HG03565 (cell line): Measurements from ENCODE around the gene PIF1.
A peak's percentile ranks its signal among the peaks of the same experiment; 100 is the strongest.

Experiments used
- ATAC-seq: cut with Tn5 transposase; IDR thresholded peaks from one replicate; pipeline ENCODE4 v1.9.1; 2021; ENCODE audit warnings: mild to moderate bottlenecking, moderate library complexity; ENCODE audit not compliant: unreplicated experiment

PIF1 gene, protein sequence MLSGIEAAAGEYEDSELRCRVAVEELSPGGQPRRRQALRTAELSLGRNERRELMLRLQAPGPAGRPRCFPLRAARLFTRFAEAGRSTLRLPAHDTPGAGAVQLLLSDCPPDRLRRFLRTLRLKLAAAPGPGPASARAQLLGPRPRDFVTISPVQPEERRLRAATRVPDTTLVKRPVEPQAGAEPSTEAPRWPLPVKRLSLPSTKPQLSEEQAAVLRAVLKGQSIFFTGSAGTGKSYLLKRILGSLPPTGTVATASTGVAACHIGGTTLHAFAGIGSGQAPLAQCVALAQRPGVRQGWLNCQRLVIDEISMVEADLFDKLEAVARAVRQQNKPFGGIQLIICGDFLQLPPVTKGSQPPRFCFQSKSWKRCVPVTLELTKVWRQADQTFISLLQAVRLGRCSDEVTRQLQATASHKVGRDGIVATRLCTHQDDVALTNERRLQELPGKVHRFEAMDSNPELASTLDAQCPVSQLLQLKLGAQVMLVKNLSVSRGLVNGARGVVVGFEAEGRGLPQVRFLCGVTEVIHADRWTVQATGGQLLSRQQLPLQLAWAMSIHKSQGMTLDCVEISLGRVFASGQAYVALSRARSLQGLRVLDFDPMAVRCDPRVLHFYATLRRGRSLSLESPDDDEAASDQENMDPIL

DNA sequence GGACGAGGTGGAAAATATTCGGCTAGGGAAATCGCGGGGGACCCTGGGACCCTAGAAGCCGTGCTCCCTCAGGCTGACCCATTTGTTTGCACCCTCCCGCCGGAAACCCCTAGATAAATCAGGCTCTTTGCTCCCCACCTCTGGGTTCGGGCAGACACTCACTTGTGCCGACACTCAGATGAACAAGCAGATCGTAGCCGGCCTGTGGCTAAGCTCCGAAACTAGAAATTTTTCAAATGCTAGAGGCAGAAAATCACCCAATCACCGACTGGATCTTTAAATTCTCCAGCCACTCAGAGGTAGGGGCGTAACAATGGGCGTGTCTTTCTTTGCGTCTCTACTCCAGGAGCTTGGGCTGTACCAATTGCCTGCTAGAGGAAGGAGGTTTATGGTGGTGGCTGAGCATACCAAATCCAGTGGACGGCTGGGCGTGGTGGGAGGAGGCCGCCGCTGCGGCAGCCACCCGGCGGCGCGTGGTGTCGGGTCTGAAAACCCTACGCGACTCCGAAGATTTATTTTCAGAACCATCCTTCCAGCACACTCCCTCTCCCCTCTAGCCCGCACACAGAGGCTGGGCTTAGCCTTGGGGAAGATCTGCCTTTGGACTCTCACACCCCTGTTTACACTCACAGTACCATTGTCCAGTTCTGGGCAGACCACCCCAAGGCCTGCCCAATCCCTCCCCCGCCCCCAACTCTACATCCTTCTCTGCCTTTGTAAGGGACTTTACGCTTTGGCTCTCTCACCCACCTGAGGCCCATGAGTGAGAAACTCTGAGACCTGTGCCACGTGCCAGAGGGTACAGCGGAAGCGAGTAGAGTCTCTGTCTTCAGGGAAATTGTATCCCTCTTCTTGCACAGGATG lies at the start of gene PIF1:
Gene PIF1 (minus strand): TSS at position 217 of the 864 bp plus-strand sequence. CDS start 1,312 bp downstream, outside the sequence.
- peak; percentile 78 for ATAC-seq

DNA sequence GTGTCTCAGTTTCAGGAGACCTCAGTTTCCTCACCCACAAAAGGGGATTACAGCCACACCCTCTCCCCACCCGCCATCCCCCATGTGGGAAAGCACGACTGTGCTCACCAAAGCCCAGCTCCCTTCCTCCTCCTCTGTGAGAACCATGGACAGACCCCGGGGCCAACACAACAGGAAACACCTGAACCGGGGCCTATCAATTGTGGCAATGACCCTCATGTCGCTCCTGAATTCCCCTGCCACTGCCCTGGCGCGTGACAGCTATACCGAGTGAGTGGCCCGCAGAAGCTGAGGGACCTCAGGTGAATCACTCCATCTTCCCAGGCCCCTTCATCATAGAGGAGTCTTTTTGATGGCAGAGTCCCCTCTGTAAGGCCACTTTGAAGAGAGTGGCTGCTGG lies 44.9 kb upstream of the PIF1 start:
- ATAC-seq: no peak

DNA sequence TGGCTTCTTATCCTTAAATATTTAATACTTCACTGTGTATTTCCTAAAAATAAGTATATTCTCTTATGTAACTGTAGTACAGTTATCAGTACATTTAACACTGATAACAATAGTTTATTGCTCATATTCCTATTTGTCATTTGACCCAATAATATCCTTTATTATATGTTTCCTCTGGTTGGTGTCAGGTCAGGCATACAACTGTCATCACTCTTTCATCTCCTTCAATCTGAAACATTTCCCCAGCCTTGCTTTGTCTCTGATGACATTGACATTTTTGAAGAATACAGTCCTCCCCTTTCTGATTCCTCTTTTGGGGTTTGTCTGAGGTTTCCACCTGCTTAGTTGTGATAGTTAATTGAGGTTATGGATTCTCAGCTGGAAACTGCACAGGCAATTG lies 44.1 kb upstream of the PIF1 start:
- no peak for ATAC-seq

DNA sequence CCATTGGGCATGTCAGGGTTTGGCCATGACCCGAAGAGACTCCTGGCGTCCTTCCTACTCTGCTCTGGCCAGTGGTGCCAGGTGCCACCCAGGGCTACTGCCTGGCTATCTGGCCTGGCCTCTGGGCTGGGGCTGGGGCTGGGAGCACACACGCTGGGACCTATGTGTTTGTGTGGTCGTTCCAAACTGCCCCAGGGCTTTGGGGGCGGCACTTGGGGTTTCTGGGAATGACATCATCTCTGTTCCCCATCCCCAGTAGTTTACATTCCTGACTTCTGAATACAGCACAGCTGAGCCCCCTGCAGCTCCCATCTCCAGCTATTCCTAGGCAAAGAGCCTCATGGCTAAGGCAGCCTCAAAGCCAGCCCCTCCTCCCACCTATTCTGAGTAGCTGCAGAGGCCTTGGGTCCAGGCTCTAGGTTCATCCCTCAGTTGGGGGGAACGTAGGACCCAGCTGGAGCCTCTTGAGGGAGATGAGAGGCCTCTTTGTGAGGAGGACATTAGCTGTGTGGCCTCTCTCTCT lies 40.6 kb upstream of the PIF1 start:
- ATAC-seq: no peak

DNA sequence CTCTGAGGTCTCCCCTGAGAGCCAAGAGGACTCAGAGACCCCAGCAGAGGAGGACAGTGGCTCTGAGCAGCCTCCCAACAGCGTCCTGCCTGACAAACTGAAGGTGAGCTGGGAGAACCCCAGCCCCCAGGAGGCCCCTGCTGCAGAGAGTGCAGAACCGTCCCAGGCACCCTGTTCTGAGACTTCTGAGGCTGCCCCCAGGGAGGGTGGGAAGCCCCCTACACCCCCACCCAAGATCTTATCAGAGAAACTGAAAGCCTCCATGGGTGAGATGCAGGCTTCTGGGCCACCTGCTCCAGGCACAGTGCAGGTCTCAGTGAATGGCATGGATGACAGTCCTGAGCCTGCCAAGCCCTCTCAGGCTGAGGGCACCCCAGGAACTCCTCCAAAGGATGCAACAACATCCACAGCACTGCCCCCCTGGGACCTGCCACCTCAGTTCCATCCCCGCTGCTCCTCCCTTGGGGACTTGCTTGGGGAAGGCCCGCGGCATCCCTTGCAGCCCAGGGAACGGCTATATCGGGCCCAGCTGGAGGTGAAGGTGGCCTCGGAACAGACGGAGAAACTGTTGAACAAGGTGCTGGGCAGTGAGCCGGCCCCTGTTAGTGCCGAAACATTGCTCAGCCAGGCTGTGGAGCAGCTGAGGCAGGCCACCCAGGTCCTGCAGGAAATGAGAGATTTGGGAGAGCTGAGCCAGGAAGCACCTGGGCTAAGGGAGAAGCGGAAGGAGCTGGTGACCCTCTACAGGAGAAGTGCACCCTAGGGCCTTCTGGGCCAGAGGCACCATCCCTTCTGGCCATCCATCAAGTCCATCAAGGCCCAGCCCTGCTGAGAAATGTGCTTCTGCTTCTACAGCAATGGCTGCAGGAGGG lies 39.9 kb upstream of the PIF1 start:
- no peak for ATAC-seq

DNA sequence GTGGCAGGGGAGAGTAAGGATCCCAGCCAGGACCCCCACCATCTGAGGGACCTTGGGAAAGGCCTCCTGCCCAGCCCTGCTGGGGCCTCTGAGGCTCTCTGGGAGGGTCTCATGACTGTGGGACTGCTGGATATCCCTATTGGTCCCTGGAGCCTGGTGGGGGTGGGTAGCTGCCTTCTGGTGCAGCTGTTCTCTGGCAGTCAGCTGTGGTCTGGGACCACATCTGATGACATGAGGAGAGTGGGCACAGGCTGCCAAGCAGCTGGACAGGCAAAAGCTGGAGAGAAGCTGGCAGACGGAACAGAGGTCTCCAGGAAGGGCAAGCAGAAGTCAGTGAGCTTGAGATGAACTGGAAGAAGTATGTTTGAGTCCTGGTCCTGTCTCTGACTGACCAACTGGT lies 38.6 kb upstream of the PIF1 start:
- no peak for ATAC-seq

DNA sequence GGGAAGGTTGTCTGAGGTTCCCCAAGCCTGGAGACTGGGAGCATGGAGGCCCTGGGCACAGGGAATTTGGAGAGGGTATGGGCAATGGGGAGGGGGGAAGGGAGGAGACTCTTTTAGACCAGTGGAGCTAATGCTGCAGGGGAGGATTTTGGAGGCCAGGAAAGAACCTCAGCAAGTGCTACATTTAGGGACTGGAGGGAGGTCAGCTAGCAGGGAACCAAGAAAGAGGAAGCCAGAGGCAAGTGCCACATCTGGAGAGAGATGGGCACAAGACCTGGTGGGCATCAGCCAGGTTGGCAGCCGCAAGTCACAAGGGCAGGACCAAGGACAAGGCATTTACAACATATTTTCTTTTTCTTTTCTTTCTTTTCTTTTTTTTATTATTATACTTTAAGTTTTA lies 37.0 kb upstream of the PIF1 start:
- no peak for ATAC-seq

DNA sequence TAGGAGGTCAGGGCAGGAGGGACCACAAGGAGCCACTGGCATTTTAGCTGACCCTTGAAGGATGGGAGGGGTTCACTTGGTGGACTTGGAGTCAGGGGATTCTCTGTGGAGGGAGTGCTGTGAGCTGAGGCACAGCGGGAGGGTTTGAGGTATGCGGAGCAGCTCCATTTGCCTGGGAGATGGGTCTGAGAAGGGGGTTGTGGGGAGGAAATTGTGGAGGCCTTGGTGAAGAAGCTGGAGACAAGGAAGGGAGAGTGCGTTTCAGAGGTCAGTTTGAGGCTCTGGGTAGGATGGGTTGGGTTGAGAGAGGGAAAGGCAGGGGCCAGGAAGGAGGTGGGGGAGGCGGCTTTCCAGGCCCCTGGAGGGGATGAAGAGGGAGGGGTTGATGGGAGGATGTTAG lies 36.5 kb upstream of the PIF1 start:
- ATAC-seq: no peak

DNA sequence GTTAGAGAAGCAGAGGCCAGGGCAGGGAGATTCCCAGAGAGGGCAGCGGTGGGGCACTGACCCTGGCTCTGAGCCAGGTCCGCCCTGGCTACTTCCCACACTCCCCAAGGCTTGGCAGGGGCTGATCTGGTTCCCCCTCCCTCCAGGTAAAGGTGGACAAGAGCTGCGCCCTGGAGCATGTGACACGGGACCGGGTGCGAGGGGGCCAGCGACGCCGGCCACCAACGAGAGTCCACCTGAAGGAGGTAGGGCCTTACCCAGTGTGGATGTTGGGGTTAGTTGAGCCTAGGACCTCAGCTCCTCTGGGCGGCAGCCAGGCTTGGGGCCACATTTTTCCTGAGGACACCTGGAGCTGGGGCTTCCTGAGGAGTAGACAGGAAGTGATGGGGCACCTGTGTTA lies 35.9 kb upstream of the PIF1 start:
- ATAC-seq: no peak

DNA sequence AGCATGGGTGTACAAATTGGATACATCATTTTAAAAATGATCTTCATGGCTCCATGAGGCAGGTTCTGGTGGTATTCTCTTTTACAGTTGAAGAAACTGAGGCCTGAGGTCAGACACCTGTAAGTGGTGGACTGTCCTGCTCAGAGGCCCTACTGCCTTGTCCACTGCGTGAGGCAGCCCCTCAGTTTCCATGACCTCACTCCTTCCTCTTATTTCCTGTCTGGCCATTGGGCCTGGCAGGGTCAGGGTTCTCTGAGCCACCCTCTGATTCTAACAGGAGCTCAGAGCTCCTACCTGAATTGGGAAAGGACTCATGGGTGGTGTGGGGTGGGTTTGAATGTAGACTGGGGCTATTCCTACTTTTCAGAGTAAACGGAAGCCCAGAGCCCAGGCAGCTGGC lies 33.8 kb upstream of the PIF1 start:
- ATAC-seq: no peak

DNA sequence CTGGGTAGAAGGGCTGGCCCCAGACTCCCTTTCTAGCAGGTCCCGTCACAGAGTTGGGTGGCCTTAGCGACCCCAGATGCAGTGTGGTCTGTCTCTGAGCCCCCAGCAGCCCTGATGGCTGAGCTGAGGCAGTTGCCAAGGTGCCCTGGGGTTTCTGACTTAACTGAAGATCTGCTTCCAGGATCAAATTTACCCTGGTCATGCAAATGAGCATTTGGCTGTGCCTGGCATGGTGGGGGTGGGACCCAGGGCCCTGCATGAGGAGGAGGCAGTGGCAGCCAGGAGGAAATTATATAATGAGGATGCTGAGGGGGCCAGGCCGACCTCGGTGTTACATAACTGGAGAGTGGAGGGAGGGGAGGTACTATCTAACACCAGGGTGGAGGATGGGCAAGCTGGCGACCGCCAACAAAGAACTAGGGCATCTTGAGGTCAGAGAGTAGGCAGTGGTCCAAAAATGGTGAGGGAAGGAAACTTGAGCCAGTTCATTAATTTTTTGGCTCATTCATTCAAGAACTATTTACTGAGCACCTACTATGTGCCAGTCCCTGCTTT lies 32.7 kb upstream of the PIF1 start:
- no peak for ATAC-seq

DNA sequence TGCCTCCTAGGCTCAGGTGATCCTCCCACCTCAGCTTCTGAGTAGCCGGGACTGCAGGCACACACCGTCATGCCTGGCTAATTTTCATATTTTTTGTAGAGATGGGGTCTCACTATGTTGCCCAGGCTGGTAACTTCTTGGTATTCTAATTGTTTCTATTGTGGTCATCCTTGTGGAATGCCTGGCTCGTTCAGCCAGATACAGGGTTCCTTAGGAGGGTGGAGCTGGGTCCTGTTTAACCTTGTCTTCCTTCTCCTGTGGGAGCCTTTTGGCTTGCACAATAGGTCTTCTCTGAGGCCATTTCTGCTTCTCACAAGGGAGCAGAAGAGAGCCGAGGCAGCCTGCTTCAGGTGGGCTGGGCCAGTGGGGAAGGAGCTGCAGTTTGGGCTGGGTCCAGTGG lies 32.0 kb upstream of the PIF1 start:
- no peak for ATAC-seq

DNA sequence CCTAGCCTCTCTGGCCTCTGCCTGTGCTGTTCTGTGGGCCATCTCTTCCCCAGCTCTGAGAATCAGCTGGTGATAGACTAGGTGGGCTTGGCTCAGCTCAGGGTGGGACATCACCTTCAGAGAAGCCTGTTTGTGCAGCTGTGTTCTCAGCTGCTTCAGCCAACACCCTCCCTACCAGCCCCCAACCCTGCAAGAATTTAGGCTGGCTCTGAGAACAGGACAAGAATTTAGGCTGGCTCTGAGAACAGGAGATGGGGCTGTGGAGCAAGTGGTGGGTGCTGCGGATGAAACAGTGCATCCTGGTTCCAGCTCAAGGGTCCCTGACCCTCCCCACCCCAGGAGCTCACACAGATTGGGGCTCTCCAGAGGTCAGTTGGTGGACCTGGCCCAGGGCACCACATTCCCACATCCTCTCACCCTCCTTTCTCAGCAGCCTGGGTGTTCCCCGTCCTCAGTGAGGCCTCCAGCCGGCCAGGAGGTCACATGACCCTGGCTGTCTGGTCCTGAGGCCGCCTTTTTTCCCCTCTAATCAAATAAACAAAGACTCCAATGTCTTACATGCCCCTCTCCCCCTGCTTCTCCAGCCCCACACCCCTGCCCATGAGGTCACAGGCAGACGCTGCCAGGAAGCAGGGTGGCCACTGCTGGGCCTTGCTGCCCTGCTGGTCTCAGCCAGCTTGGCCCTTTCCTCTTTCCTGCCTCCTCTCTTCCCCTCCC lies 31.1 kb upstream of the PIF1 start:
- no peak for ATAC-seq

DNA sequence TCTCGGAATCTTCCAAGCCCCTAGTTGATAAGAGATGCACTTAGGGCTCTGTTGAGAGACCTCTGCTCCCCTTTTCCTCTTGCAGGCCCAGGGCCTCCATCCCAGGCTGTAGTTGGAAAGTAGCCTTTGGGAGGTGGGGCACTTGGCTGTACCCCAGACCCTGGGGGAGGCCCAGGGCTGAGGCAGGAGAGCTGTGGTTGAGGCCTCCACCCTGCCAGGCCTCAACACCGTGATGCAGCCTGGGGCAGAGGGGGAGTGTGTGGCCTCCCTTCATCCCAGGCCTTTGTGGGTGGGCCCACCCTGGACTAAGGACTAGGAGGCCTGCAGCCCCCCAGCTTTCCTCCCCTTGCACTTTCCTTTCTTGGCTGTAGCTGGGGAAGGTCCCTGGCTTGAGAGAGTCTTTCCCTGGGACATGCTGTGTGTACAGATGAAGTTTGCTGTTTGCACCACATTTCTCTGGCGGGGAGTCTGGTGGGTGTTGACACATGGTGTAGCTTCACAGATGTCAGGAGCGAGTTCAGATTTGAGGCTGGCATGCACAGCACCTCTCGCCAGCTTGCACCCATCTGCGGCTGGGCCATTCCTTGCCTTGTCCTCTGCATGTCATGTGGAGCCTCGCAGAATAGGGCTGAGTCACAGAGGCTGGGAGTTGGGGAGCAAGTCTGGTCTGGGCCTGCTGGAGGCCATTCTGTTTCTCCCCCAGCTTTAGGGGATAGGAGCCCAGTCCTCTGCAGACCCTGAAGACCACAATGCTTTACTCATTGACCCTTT lies 29.9 kb upstream of the PIF1 start:
- ATAC-seq: no peak

DNA sequence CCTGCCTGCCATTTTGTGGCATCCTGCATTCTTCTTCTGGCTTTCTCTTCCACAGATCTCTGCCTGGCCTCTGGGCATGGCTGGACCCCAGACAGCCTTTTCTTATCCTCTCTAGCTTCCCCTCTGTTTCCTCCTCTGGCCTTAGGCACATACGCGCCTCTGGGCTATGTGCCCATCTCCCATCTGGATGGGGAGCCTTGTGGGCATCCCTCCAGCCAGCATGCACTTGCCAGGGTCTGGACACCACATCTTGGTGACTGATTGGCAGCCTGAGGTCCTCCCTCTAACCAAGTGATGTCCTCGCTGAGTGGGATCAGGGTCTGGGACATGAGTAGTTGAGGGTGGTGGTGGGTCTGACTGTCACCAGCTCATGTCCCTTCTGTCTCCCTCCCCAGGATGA lies 29.1 kb upstream of the PIF1 start:
- ATAC-seq: no peak

DNA sequence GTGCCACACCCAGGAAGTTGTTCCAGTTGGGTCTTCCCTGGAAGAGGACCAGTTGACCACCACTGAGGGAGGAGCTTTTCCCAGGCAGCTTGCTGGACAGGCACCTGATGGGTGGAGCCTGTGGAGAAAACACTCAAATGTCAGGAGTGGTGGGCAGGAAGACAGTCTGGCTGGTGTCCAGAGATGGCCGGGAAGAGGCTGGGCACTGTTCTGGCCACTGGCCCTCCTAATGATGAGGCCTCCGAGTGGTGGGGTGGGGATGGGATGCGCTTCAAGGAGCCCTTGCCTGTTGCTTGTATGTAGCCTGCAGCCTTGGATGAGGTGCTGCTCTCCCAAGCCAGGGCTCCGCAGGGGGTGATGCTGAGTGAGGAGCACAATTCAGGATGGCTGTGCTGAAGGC lies 28.6 kb upstream of the PIF1 start:
- ATAC-seq: no peak

DNA sequence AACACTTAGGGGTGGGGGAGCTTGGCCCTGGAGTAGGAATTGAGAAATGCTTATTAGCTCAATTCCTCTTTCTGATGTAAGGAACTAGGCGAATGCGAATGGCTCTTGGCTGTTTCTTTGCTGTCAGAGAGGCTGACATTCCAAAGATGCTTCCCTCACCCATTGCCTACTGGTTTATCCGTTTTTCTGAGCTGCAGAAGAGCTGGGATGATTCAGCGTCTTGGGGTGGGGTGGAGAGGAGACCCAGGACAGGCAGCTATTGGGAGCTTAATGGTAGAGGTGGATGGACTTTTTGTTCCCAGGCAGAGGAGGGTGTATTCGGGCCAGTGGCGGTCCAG lies 26.0 kb upstream of the PIF1 start:
- ATAC-seq: no peak

DNA sequence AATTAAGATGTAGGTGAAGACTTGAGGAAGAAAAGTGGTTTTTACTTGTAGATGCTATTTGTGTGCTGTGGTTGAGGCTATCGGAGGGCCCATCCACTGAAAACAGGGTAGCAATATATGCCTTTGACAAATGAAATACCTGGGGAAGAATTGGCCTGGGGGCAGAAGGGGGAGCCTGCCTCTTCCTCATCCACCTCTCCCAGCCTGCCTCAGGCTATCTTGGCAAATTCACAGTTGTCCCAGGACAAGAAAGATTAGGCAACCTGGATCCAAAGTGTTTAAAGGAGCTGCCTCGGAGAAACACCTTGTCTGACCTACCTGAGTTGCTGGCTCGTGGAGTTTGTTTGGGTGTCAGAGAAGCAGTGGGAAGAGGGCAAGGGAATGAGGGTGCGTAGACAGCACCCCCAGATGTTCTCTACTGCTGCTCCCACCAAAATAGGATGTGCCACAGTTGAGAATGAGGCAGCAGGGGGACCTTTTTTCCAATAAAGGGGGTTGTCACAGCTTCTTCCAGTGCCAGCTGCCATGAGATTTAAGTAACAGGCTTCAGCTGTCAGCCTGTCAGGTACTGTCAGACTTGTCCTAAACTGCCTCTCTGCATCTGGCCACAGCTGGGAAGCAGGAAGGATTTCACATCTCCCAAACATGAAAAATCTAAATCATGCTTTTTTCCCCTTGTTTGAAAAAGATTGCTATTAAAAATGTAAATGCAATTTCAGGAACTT lies 25.5 kb upstream of the PIF1 start:
- ATAC-seq: no peak
